HAP-1 (cell line): ENCODE measurements around the gene CRB3.
"Not testable (repeated sequence)": the region's sequence is repeated elsewhere in the genome, so short reads cannot be mapped to it uniquely, and the experiment has no call there.

Experiments used
- DNase-seq, 2 experiments: peaks; one replicate each; pipeline ENCODE4 v3.0.0-alpha.2; 2016 to 2020; ENCODE audit warnings: low spot score in 2 of 2
- H3K27me3 ChIP-seq: fragments of 250-450 bp; sonication (Bioruptor Pico); 2 replicates; pipeline ENCODE4 v1.5.1; 2020; ENCODE audit warnings: low read depth, mild to moderate bottlenecking, moderate library complexity
- H3K36me3 ChIP-seq: fragments of 250-450 bp; sonication (Bioruptor Pico); replicated peaks from 2 replicates; pipeline ENCODE4 v1.5.1; 2020; ENCODE audit warnings: mild to moderate bottlenecking
- H3K4me1 ChIP-seq: fragments of 250-450 bp; sonication (Bioruptor Pico); 2 replicates; pipeline ENCODE4 v1.5.1; 2020; ENCODE audit warnings: mild to moderate bottlenecking
- H3K4me3 ChIP-seq: fragments of 250-450 bp; sonication (Bioruptor Pico); 2 replicates; pipeline ENCODE4 v1.5.1; 2020; ENCODE audit warnings: mild to moderate bottlenecking, moderate library complexity
- H3K9me3 ChIP-seq: fragments of 250-450 bp; sonication (Bioruptor Pico); 2 replicates; pipeline ENCODE4 v1.5.1; 2020; ENCODE audit warnings: mild to moderate bottlenecking, moderate library complexity
- in situ Hi-C: fragments of 300-500 bp; cut with MboI; formaldehyde crosslinking; loops from 3 replicates; pipeline ENCODE4 v1.14.3; 2020; ENCODE audit warnings: low sequenced_read_pairs, inconsistent platforms, mixed read lengths

CRB3 gene

GRCh38 chr19:6425732-6426620 lies 38.1 kb upstream of the CRB3 start:
- peaks cover 11% of the 10 kb centered on the region for H3K4me1 ChIP-seq
- H3K27me3 ChIP-seq, result no peaks in the 10 kb centered on the region
- DNase-seq, result peak in 1 of 2 experiments; percentile 29
- peaks cover 25% of the 10 kb centered on the region for H3K36me3 ChIP-seq
- peaks cover 3% of the 10 kb centered on the region; the same call in 1 of the 2 replicates for H3K9me3 ChIP-seq
- peak overlapping the region; percentile 11; the same call in 1 of the 2 replicates for H3K4me3 ChIP-seq
- in situ Hi-C loops, result no loop called here

GRCh38 chr19:6427131-6427530 lies 36.9 kb upstream of the CRB3 start:
- H3K4me3 ChIP-seq, result no peak overlapping the region
- H3K4me1 ChIP-seq, result peaks cover 11% of the 10 kb centered on the region
- no peak for DNase-seq
- H3K36me3 ChIP-seq, result peaks cover 14% of the 10 kb centered on the region
- in situ Hi-C loops, result no loop called here
- no peaks in the 10 kb centered on the region for H3K27me3 ChIP-seq
- peaks cover 3% of the 10 kb centered on the region; the same call in 1 of the 2 replicates for H3K9me3 ChIP-seq

- in situ Hi-C loops, H3K27me3 ChIP-seq, H3K4me1 ChIP-seq, H3K36me3 ChIP-seq, H3K4me3 ChIP-seq, H3K9me3 ChIP-seq, DNase-seq: not testable (repeated sequence)
Observed at GRCh38 chr19:6428692-6429418, 35.2 kb upstream of the CRB3 start.

GRCh38 chr19:6429419-6430221 lies 34.5 kb upstream of the CRB3 start:
- Histone ChIP-seq H3K4me1 (peaks cover 5% of the 10 kb centered on the region), H3K27me3 (no peaks in the 10 kb centered on the region), H3K4me3 (no peak overlapping the region), H3K9me3 (peaks cover 3% of the 10 kb centered on the region; the same call in 1 of the 2 replicates), H3K36me3 (no peaks in the 10 kb centered on the region; the same call in 1 of the 2 replicates)
- DNase-seq, result no peak
- in situ Hi-C loops, result no loop called here

- Histone ChIP-seq H3K36me3 (no peaks in the 10 kb centered on the region), H3K4me3 (no peak overlapping the region), H3K4me1 (no peaks in the 10 kb centered on the region), H3K9me3 (no peaks in the 10 kb centered on the region), H3K27me3 (no peaks in the 10 kb centered on the region)
- DNase-seq, result no peak
- in situ Hi-C loops, result no loop called here
Observed at GRCh38 chr19:6431891-6432290, 32.2 kb upstream of the CRB3 start.

GRCh38 chr19:6433165-6433564 lies 30.9 kb upstream of the CRB3 start:
- Histone ChIP-seq H3K9me3 (no peaks in the 10 kb centered on the region), H3K36me3 (no peaks in the 10 kb centered on the region), H3K27me3 (no peaks in the 10 kb centered on the region), H3K4me1 (no peaks in the 10 kb centered on the region), H3K4me3 (no peak overlapping the region)
- DNase-seq, result no peak
- in situ Hi-C loops, result no loop called here

- no peak for DNase-seq
- no peaks in the 10 kb centered on the region for H3K27me3 ChIP-seq
- H3K4me1 ChIP-seq, result no peaks in the 10 kb centered on the region
- no peak within 1 kb of the TSS for H3K4me3 ChIP-seq
- H3K9me3 ChIP-seq, result no peaks in the 10 kb centered on the region
- no peaks in the 10 kb centered on the region for H3K36me3 ChIP-seq
- in situ Hi-C loops, result no loop called here
Observed at GRCh38 chr19:6433663-6434062, 30.4 kb upstream of the CRB3 start, which contains the start of gene SLC25A41. SLC25A41 (minus strand) TSS chr19:6433763; CDS start chr19:6433693, 70 bp downstream.

- no peaks in the 10 kb centered on the region for H3K9me3 ChIP-seq
- in situ Hi-C loops, result no loop called here
- H3K27me3 ChIP-seq, result no peaks in the 10 kb centered on the region
- H3K36me3 ChIP-seq, result no peaks in the 10 kb centered on the region
- H3K4me1 ChIP-seq, result no peaks in the 10 kb centered on the region
- DNase-seq, result no peak
- H3K4me3 ChIP-seq, result no peak overlapping the region
Observed at GRCh38 chr19:6439743-6440142, 24.3 kb upstream of the CRB3 start.

- Histone ChIP-seq H3K9me3 (no peaks in the 10 kb centered on the region), H3K4me1 (no peaks in the 10 kb centered on the region), H3K4me3 (no peak overlapping the region), H3K36me3 (no peaks in the 10 kb centered on the region; the same call in 1 of the 2 replicates), H3K27me3 (no peaks in the 10 kb centered on the region)
- in situ Hi-C loops, result no loop called here
- DNase-seq, result no peak
Observed at GRCh38 chr19:6440905-6441304, 23.2 kb upstream of the CRB3 start.

- no peak for DNase-seq
- Histone ChIP-seq H3K36me3 (no peaks in the 10 kb centered on the region; the same call in 1 of the 2 replicates), H3K4me1 (no peaks in the 10 kb centered on the region), H3K9me3 (no peaks in the 10 kb centered on the region), H3K4me3 (no peak overlapping the region), H3K27me3 (no peaks in the 10 kb centered on the region)
- in situ Hi-C loops, result no loop called here
Observed at GRCh38 chr19:6442087-6442688, 21.9 kb upstream of the CRB3 start.

GRCh38 chr19:6443986-6444385 lies 20.1 kb upstream of the CRB3 start:
- H3K4me3 ChIP-seq, result no peak overlapping the region
- no peaks in the 10 kb centered on the region for H3K4me1 ChIP-seq
- H3K9me3 ChIP-seq, result no peaks in the 10 kb centered on the region
- no peaks in the 10 kb centered on the region; the same call in 1 of the 2 replicates for H3K36me3 ChIP-seq
- H3K27me3 ChIP-seq, result no peaks in the 10 kb centered on the region
- no peak for DNase-seq
- in situ Hi-C loops, result no loop called here

GRCh38 chr19:6446452-6446851 lies 17.6 kb upstream of the CRB3 start:
- Histone ChIP-seq H3K4me1 (no peaks in the 10 kb centered on the region), H3K27me3 (no peaks in the 10 kb centered on the region), H3K9me3 (no peaks in the 10 kb centered on the region), H3K36me3 (no peaks in the 10 kb centered on the region; the same call in 1 of the 2 replicates), H3K4me3 (no peak overlapping the region)
- in situ Hi-C loops, result no loop called here
- DNase-seq, result no peak

GRCh38 chr19:6448045-6448444 lies 16.0 kb upstream of the CRB3 start:
- Histone ChIP-seq H3K9me3 (no peaks in the 10 kb centered on the region), H3K4me3 (no peak overlapping the region), H3K36me3 (no peaks in the 10 kb centered on the region; the same call in 1 of the 2 replicates), H3K27me3 (no peaks in the 10 kb centered on the region), H3K4me1 (no peaks in the 10 kb centered on the region)
- DNase-seq, result no peak
- in situ Hi-C loops, result no loop called here
